ENCODE measurements around the gene RPL10A. TPM values are rescaled to one million over a fixed set of nuclear protein-coding genes. Genes with fewer than 3 reads are reported as not detected.

RPL10A gene
- total and polyA plus RNA-seq, 2 of the 13 experiments (the other 11 are each of a cell fraction or from before 2014, with no cell fraction given), result 1,854 to 2,726 TPM

- TF ChIP-seq ZNF253 (CRISPR knock-in tag; IDR thresholded peaks at IDR 0.05; ENCODE audit: borderline replicate concordance) (no peak), ZNF280D (CRISPR knock-in tag; IDR thresholded peaks at IDR 0.05) (peak; percentile 82), RBAK (CRISPR knock-in tag; IDR thresholded peaks at IDR 0.05) (no peak), KLF11 (CRISPR knock-in tag; IDR thresholded peaks at IDR 0.05) (0 out of 2 replicates have a peak, but pooled peaks have one; percentile 27), PRMT3 (CRISPR knock-in tag; IDR thresholded peaks at IDR 0.05; ENCODE audit: borderline replicate concordance, low read depth) (no peak), USF2 (IDR thresholded peaks at IDR 0.05; ENCODE audit: low read depth, low read length) (no peak), USF2 (CRISPR knock-in tag; IDR thresholded peaks at IDR 0.05; ENCODE audit: borderline replicate concordance) (no peak), ZNF589 (CRISPR knock-in tag; conservative IDR thresholded peaks at IDR 0.05) (no peak), HIVEP1 (CRISPR knock-in tag; IDR thresholded peaks at IDR 0.05) (0 out of 2 replicates have a peak, but pooled peaks have one; percentile 37), GLI4 (CRISPR knock-in tag; IDR thresholded peaks at IDR 0.05; ENCODE audit: borderline replicate concordance) (no peak), ZBTB14 (CRISPR knock-in tag; IDR thresholded peaks at IDR 0.05) (no peak), BCL6 (CRISPR knock-in tag; IDR thresholded peaks at IDR 0.05) (0 out of 2 replicates have a peak, but pooled peaks have one; percentile 9), ZNF407 (CRISPR knock-in tag; IDR thresholded peaks at IDR 0.05; ENCODE audit: not compliant biosample characterization) (peak; percentile 13), FOSL2 (CRISPR knock-in tag; IDR thresholded peaks at IDR 0.05) (peak; percentile 48; the same call in 1 of the 2 replicates), MIXL1 (CRISPR knock-in tag; IDR thresholded peaks at IDR 0.05) (peak; percentile 57; the same call in 1 of the 2 replicates)
Measured at GRCh38 chr6:35449287-35449881, 18.8 kb upstream of the RPL10A start (continued).
